HepG2 (cell line): ENCODE measurements around the gene HIGD1A. TPM values are rescaled to one million over a fixed set of nuclear protein-coding genes. Genes with fewer than 3 reads are reported as not detected.

Experiments
- ATAC-seq: fragments of 200-7000 bp; cut with Tn5 transposase; 3 replicates; pipeline ENCODE4 v1.9.1; 2020; ENCODE audit warnings: mild to moderate bottlenecking, moderate library complexity
- BruUV-seq: library from RNA; stranded (reverse); fragments of 400-500 nt; replicated peaks from 2 replicates; lab custom pipeline; 2021; lab: Mats Ljungman, UMichigan
- CTCF ChIA-PET: fragments of 300-600 bp; formaldehyde crosslinking; extraction: SDS; loops from one replicate; lab custom pipeline; 2021; ENCODE audit warnings: low total read pairs, inconsistent platforms, low intra/inter-chr PET ratio; lab: Yijun Ruan, JAX
- POLR2A ChIA-PET: fragments of 350-600 bp; sonication (Branson Sonifier 250); formaldehyde crosslinking; loops from one replicate; lab custom pipeline; 2020; ENCODE audit warnings: antibody characterized with exemption, inconsistent platforms; lab: Yijun Ruan, JAX
- DNase-seq: peaks from one replicate; pipeline ENCODE4 v3.0.0-alpha.2; 2015; ENCODE audit warnings: low spot score
- FAIRE-seq: peaks from 3 replicates; lab custom pipeline; 2011; peaks lifted over from hg19 to GRCh38; lab: Jason Lieb, UNC
- H2AFZ ChIP-seq: one replicate; pipeline ENCODE4 v1.6.1; 2011; ENCODE audit warnings: low read length, inconsistent platforms
- H3K27ac ChIP-seq: fragments of 300-600 bp; 3 replicates; pipeline ENCODE4 v1.8.0; 2011; ENCODE audit warnings: mixed run types, mild to moderate bottlenecking, mixed read lengths, low read length, inconsistent platforms; ENCODE audit not compliant: insufficient read depth; ENCODE audit errors: extremely low read length
- H3K27me3 ChIP-seq, 2 experiments: fragments of 200-600 bp in 1 of 2; 2 replicates in 1 of 2; 3 replicates in 1 of 2; pipeline versions ENCODE4 v1.6.0 to v1.8.0; 2011; ENCODE audit warnings: low read length in 2 of 2, mild to moderate bottlenecking in 2 of 2, moderate library complexity in 2 of 2, inconsistent platforms in 1 of 2; ENCODE audit not compliant: insufficient read depth in 2 of 2, control insufficient read depth in 1 of 2
- H3K36me3 ChIP-seq, 2 experiments: fragments of 200-600 bp in 1 of 2; replicated peaks in 1 of 2; 2 replicates in 1 of 2; 3 replicates in 1 of 2; pipeline versions ENCODE4 v1.5.1 to v1.8.0; 2011; ENCODE audit warnings: low read length in 2 of 2, inconsistent platforms in 1 of 2; ENCODE audit not compliant: insufficient read depth in 2 of 2, control insufficient read depth in 1 of 2
- H3K4me1 ChIP-seq: 2 replicates; pipeline ENCODE4 v1.5.1; 2012; ENCODE audit warnings: low read length, inconsistent platforms; ENCODE audit not compliant: insufficient read depth
- H3K4me2 ChIP-seq: 2 replicates; pipeline ENCODE4 v1.6.0; 2011; ENCODE audit warnings: low read depth, low read length, inconsistent platforms
- H3K4me3 ChIP-seq, 3 experiments: fragments of 200-600 bp in 1 of 3; sonication (generic), shearing (Covaris generic) in 1 of 3; replicated peaks in 1 of 3; 2 replicates each; pipeline ENCODE4 v1.5.1; 2011 to 2016; ENCODE audit warnings: low read length in 3 of 3, inconsistent platforms in 2 of 3, low read depth in 2 of 3, mild to moderate bottlenecking in 2 of 3, control low read depth in 1 of 3, mixed read lengths in 1 of 3; ENCODE audit not compliant: insufficient read depth in 1 of 3
- H3K79me2 ChIP-seq: one replicate; pipeline ENCODE4 v1.6.1; 2011; ENCODE audit warnings: low read length, inconsistent platforms; ENCODE audit not compliant: insufficient read depth
- H3K9ac ChIP-seq: 2 replicates; pipeline ENCODE4 v1.6.0; 2011; ENCODE audit warnings: mild to moderate bottlenecking, low read depth, low read length, inconsistent platforms; ENCODE audit not compliant: insufficient read depth
- H3K9me3 ChIP-seq: 2 replicates; pipeline ENCODE4 v1.5.1; 2012; ENCODE audit warnings: mild to moderate bottlenecking, low read length
- H4K20me1 ChIP-seq: 2 replicates; pipeline ENCODE4 v1.6.0; 2011; ENCODE audit warnings: inconsistent platforms, mild to moderate bottlenecking, low read length, moderate library complexity; ENCODE audit not compliant: insufficient read depth
- REPIN1 ChIP-seq: sonication (generic); formaldehyde crosslinking; IDR thresholded peaks from 2 replicates; pipeline ENCODE4 v1.8.0; 2022; ENCODE audit warnings: missing genetic modification reagents, low read depth, mild to moderate bottlenecking, borderline replicate concordance
- RXRB ChIP-seq: IDR thresholded peaks from 2 replicates; pipeline ENCODE4 v1.6.1; 2016; ENCODE audit warnings: borderline replicate concordance, missing genetic modification reagents, missing compliant biosample characterization
- ZBTB33 ChIP-seq: sonication (generic); formaldehyde crosslinking; IDR thresholded peaks from 2 replicates; pipeline ENCODE4 v1.4.0; 2020; ENCODE audit warnings: missing genetic modification reagents
- ZFP90 ChIP-seq: sonication (generic); formaldehyde crosslinking; IDR thresholded peaks from 2 replicates; pipeline ENCODE4 v1.8.0; 2022; ENCODE audit warnings: missing genetic modification reagents, mild to moderate bottlenecking, inconsistent platforms, borderline replicate concordance
- ZNF382 ChIP-seq: sonication (generic); formaldehyde crosslinking; IDR thresholded peaks from 2 replicates; pipeline ENCODE4 v1.5.0; 2020; ENCODE audit warnings: missing genetic modification reagents, mild to moderate bottlenecking, borderline replicate concordance
- ZNF512 ChIP-seq: sonication (generic); formaldehyde crosslinking; IDR thresholded peaks from 2 replicates; pipeline ENCODE4 v1.4.0; 2020; ENCODE audit warnings: mild to moderate bottlenecking, missing genetic modification reagents
- ZNF549 ChIP-seq: sonication (generic); formaldehyde crosslinking; IDR thresholded peaks from 2 replicates; pipeline ENCODE4 v1.5.0; 2020; ENCODE audit warnings: missing genetic modification reagents
- ZNF569 ChIP-seq: sonication (generic); formaldehyde crosslinking; IDR thresholded peaks from 2 replicates; pipeline ENCODE4 v1.5.0; 2020; ENCODE audit warnings: mild to moderate bottlenecking, missing genetic modification reagents, moderate library complexity, borderline replicate concordance
- WGBS: methylation state at CpG from one replicate; pipeline ENCODE4 v1.1.6; 2017; ENCODE audit warnings: low lambda C conversion rate; 5-methylcytosine and 5-hydroxymethylcytosine counted together
- in situ Hi-C: cut with HindIII; loops from 2 replicates; pipeline ENCODE4 v1.10.0; 2017; ENCODE audit warnings: low pct_unique_long_range_greater_than_20kb; ENCODE audit not compliant: extremely low pct_ligation_motif_present
- intact Hi-C: fragments of 100-400 bp; cut with micrococcal nuclease; formaldehyde crosslinking; loops from one replicate; pipeline ENCODE4 v1.10.0; 2022; ENCODE audit not compliant: unreplicated experiment
- polyA plus RNA-seq, 8 experiments: library from polyadenylated mRNA; depleted of rRNA in 3 of 8; stranded (reverse) in 7 of 8; unstranded in 1 of 8; fragments of >200 nt; fragmentation: Illumina TruSeq in 4 of 8; extraction: Trizol in 4 of 8; gene quantifications; 2 replicates each; pipeline versions ENCODE4 v1.2.1 to v1.2.3, GENCODE V29; 2011 to 2016; ENCODE audit warnings: low read depth in 4 of 8, missing spikeins in 1 of 8, mixed read lengths in 1 of 8; ENCODE audit not compliant: insufficient read depth in 1 of 8
- total RNA-seq, 5 experiments: library from RNA; depleted of rRNA; stranded (reverse); fragments of >200 nt; fragmentation: Illumina TruSeq; extraction: Trizol; gene quantifications; 2 replicates each; pipeline ENCODE4 v1.2.3, GENCODE V29; 2016; ENCODE audit warnings: low read depth in 1 of 5

The HIGD1A gene
- total and polyA plus RNA-seq, 2 of the 13 experiments (the other 11 are each of a cell fraction or from before 2014, with no cell fraction given): 222 to 253 TPM

- TF ChIP-seq REPIN1 (CRISPR knock-in tag) (no peak), ZNF512 (no peak), RXRB (no peak), ZNF549 (CRISPR knock-in tag) (no peak)
- TF ChIP-seq, all 625 proteins: peak for 0
These were observed 67.8 kb downstream of the HIGD1A start (continued) for GRCh38 chr3:42736531-42736930.

- ATAC-seq (no peak), DNase-seq (no peak), FAIRE-seq (no peak)
- Histone ChIP-seq H3K4me1 (peaks cover 62% of the 10 kb centered on the region), H3K9me3 (no peaks in the 10 kb centered on the region), H3K79me2 (no peaks in the 10 kb centered on the region), H3K36me3 (no peaks in the 10 kb centered on the region), H4K20me1 (no peaks in the 10 kb centered on the region), H3K27me3 (no peaks in the 10 kb centered on the region), H2AFZ (no peak overlapping the region), H3K27ac (no peak overlapping the region), H3K4me3 (no peak overlapping the region), H3K4me2 (no peak overlapping the region), H3K9ac (no peak overlapping the region)
- ChIA-PET CTCF (no interaction called here), POLR2A (no interaction called here)
- in situ Hi-C loops (no loop called here), intact Hi-C loops (no loop called here)
- TF ChIP-seq ZNF569 (CRISPR knock-in tag) (no peak), ZNF382 (CRISPR knock-in tag) (no peak), ZFP90 (no peak), ZBTB33 (CRISPR knock-in tag) (no peak)
- 79% methylated on average over 1 of the region's 1 CpG for WGBS
- BruUV-seq: no TSS peak
These were observed 68.2 kb downstream of the HIGD1A start for GRCh38 chr3:42736081-42736480.
